ENCODE data around the gene SPEN.

The SPEN gene

DNA sequence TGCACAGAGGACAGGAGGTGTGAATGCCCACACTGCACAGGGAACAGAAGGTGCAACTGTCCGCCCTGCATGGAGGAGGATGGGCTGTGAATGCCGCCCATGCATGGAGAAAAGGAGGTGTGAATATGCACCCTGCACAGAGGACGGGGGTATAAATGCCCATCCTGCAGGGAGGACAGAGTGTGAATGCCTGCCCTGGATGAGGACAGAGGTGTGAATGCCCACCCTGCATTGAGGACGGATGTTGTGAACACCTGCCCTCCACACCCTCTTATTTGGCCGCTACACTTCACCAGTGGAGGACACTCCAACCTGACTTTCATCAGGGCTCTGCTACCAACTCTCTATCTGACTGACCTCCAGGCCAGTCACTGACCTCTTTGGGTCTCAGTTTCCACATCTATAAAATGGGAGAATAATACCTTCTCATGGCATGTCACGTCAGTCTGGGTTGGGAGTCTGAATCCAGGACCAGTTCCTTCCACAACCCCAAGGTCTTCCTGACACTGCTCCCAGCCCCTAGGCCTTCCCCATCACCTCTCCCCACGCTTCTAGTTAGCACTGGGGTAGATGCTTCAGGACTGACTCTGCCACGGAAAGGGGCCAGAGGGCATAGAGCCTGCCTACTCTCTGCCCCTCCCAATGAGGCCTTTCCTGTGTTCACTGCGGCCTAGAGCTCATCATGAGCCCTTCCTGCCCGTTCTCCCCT is 100.0 kb downstream of the SPEN start:
- H4K8ac ChIP-seq (ENCODE audit: low read depth, low read length) = no peak overlapping the region

DNA sequence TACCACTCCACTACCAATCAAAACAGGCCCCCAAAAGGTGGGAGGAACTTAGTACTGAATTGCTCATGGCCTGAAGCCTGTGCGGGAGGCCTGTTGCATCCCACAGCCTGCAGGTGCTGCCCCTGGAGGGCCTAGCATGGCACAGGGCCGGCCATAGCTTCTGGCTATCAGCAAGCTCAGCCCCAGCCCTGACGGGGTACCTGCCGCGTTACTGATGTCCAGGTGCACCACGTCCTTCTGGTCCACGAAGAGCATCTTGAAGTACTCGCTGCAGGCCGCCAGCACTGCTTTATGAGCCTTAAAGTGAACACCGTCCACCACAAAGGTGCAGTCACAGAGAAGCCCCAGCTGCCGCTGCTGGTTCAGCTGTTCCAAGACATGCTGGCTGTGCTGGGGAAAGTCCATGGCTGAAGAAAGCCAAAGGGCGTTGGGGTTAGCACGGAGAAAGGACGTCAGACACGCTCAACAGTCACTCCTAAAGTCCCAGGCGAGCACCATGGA is 100.6 kb downstream of the SPEN start:
- Histone ChIP-seq H2BK5ac (ENCODE audit: low read length) (no peak overlapping the region), H3K14ac (ENCODE audit: low read length) (peak overlapping the region; percentile 79), H2BK12ac (ENCODE audit: low read length) (no peak overlapping the region), H4K8ac (ENCODE audit: low read depth, low read length) (no peak overlapping the region), H3K36me3 (replicated peaks in 1 of 2; ENCODE audit: control insufficient read depth in 2 of 2, insufficient read depth in 2 of 2, low read length in 2 of 2) (peaks cover 30 to 78% of the 10 kb centered on the region in 2 donors), H3K9ac (ENCODE audit: low read depth, low read length, poor library complexity) (no peak overlapping the region), H2BK120ac (ENCODE audit: low read depth, low read length) (no peak overlapping the region), H3K4ac (ENCODE audit: low read length) (no peak overlapping the region), H2AFZ (ENCODE audit: low read length) (no peak overlapping the region), H3K4me2 (ENCODE audit: insufficient read depth, low read length, poor library complexity, severe bottlenecking) (no peak overlapping the region), H3K27ac (replicated peaks; ENCODE audit: low read length) (no peak overlapping the region), H3K9me3 (replicated peaks in 1 of 2; ENCODE audit: control insufficient read depth in 2 of 2, insufficient read depth in 1 of 2, low read depth in 1 of 2, low read length in 2 of 2) (no peaks in the 10 kb centered on the region), H3K79me1 (ENCODE audit: low read depth, low read length) (peaks cover 10% of the 10 kb centered on the region), H3K18ac (ENCODE audit: low read length) (no peak overlapping the region), H3K27me3 (ENCODE audit: control insufficient read depth in 3 of 3, insufficient read depth in 3 of 3, low read depth in 1 of 3, low read length in 3 of 3) (no peaks in the 10 kb centered on the region), H2BK15ac (ENCODE audit: low read length) (no peak overlapping the region), H3K4me3 (ENCODE audit: low read length in 2 of 2) (no peak overlapping the region), H3K4me1 (ENCODE audit: control insufficient read depth in 2 of 2, insufficient read depth in 1 of 2, low read depth in 1 of 2, low read length in 2 of 2) (peaks cover 2 to 24% of the 10 kb centered on the region in 2 donors), H3K23ac (ENCODE audit: low read depth, low read length, poor library complexity) (peak overlapping the region; percentile 25), H4K91ac (ENCODE audit: low read depth, low read length, poor library complexity) (no peak overlapping the region), H2AK5ac (ENCODE audit: low read depth, low read length) (no peak overlapping the region)
- no CpG with 5 or more reads among the region's 16 CpGs for WGBS, 2 donors (ENCODE audit: extremely low coverage in 2 of 2, insufficient read length in 2 of 2, insufficient replicate concordance in 1 of 2)
- DNase-seq (ENCODE audit: low spot score) = no peak

More for the DNA sequence above, 100.0 kb downstream of the SPEN start:
- Histone ChIP-seq H3K23ac (ENCODE audit: low read depth, low read length, poor library complexity) (peak overlapping the region; percentile 25), H2BK15ac (ENCODE audit: low read length) (no peak overlapping the region), H3K14ac (ENCODE audit: low read length) (no peak overlapping the region), H3K4ac (ENCODE audit: low read length) (no peak overlapping the region), H3K4me2 (ENCODE audit: insufficient read depth, low read length, poor library complexity, severe bottlenecking) (no peak overlapping the region), H3K4me1 (ENCODE audit: control insufficient read depth in 2 of 2, insufficient read depth in 1 of 2, low read depth in 1 of 2, low read length in 2 of 2) (peaks cover 2 to 24% of the 10 kb centered on the region in 2 donors), H3K9me3 (replicated peaks in 1 of 2; ENCODE audit: control insufficient read depth in 2 of 2, insufficient read depth in 1 of 2, low read depth in 1 of 2, low read length in 2 of 2) (no peaks in the 10 kb centered on the region), H3K27me3 (ENCODE audit: control insufficient read depth in 3 of 3, insufficient read depth in 3 of 3, low read depth in 1 of 3, low read length in 3 of 3) (no peaks in the 10 kb centered on the region), H3K4me3 (ENCODE audit: low read length in 2 of 2) (no peak overlapping the region), H3K27ac (replicated peaks; ENCODE audit: low read length) (no peak overlapping the region), H2BK5ac (ENCODE audit: low read length) (no peak overlapping the region), H3K18ac (ENCODE audit: low read length) (peak overlapping the region; percentile 48), H2AK5ac (ENCODE audit: low read depth, low read length) (no peak overlapping the region), H2AFZ (ENCODE audit: low read length) (no peak overlapping the region), H3K36me3 (replicated peaks in 1 of 2; ENCODE audit: control insufficient read depth in 2 of 2, insufficient read depth in 2 of 2, low read length in 2 of 2) (peaks cover 33 to 80% of the 10 kb centered on the region in 2 donors), H2BK12ac (ENCODE audit: low read length) (no peak overlapping the region), H3K79me1 (ENCODE audit: low read depth, low read length) (peaks cover 10% of the 10 kb centered on the region), H2BK120ac (ENCODE audit: low read depth, low read length) (no peak overlapping the region), H3K9ac (ENCODE audit: low read depth, low read length, poor library complexity) (peak overlapping the region; percentile 78), H4K91ac (ENCODE audit: low read depth, low read length, poor library complexity) (peak overlapping the region; percentile 32)
- DNase-seq (ENCODE audit: low spot score) = no peak
- WGBS, 2 donors (ENCODE audit: extremely low coverage in 2 of 2, insufficient read length in 2 of 2, insufficient replicate concordance in 1 of 2) = no CpG with 5 or more reads among the region's 10 CpGs

DNA sequence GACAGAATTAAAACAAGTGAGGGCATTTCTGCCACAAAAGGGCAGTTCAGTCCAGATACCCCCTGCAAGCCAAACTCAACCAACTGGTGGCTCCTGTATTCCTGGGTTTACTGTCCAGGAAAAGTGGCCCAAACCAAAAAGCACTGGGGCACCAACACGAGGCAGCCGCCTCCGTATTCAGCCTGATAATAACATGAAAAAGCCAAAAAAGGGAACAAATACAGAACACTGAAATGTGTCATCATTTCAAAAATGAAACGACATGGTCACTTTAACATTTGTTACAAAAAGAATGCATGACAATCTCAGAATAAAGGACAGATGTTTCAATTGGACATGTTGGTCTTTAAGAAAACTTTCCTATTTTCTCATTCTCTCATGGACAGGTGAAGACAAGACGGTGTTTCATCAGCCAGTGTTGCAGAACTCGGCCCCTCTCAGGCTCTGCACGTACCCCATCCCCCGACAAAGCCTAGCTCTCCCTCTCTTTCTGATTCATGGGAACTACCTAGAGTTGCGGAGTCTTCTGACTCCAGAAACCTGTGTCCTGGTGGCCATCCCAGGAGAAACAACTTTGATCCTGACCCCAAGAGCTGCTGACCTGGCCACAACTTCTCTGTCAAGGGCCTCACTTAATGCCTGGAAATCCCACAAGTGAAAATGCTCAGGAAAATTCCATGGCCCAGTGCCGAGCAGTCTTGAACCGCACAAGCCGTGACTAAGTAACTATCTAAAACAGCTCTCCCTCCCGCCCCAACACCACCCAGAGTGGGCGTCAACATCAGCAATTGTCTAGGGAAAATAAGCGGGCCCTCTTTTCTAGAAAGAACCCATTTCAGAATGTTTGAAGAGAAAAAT is 101.3 kb downstream of the SPEN start:
- H2BK5ac ChIP-seq (ENCODE audit: low read length) = no peak overlapping the region
- peaks cover 24 to 74% of the 10 kb centered on the region in 2 donors for H3K36me3 ChIP-seq (replicated peaks in 1 of 2; ENCODE audit: control insufficient read depth in 2 of 2, insufficient read depth in 2 of 2, low read length in 2 of 2)
- no peak overlapping the region for H2BK12ac ChIP-seq (ENCODE audit: low read length)
- H3K4ac ChIP-seq (ENCODE audit: low read length) = no peak overlapping the region
- H3K9ac ChIP-seq (ENCODE audit: low read depth, low read length, poor library complexity) = no peak overlapping the region
- H3K27ac ChIP-seq (replicated peaks; ENCODE audit: low read length) = no peak overlapping the region
- no peak overlapping the region for H3K18ac ChIP-seq (ENCODE audit: low read length)
- no peak overlapping the region for H3K23ac ChIP-seq (ENCODE audit: low read depth, low read length, poor library complexity)
- H3K9me3 ChIP-seq (replicated peaks in 1 of 2; ENCODE audit: control insufficient read depth in 2 of 2, insufficient read depth in 1 of 2, low read depth in 1 of 2, low read length in 2 of 2) = no peaks in the 10 kb centered on the region
- H4K91ac ChIP-seq (ENCODE audit: low read depth, low read length, poor library complexity) = no peak overlapping the region
- H2BK120ac ChIP-seq (ENCODE audit: low read depth, low read length) = no peak overlapping the region
- no peak overlapping the region for H4K8ac ChIP-seq (ENCODE audit: low read depth, low read length)
- no peak overlapping the region for H3K4me3 ChIP-seq (ENCODE audit: low read length in 2 of 2)
- WGBS, 2 donors (ENCODE audit: extremely low coverage in 2 of 2, insufficient read length in 2 of 2, insufficient replicate concordance in 1 of 2) = no CpG with 5 or more reads among the region's 15 CpGs
- H3K14ac ChIP-seq (ENCODE audit: low read length) = peak overlapping the region; percentile 79
- H3K4me1 ChIP-seq (ENCODE audit: control insufficient read depth in 2 of 2, insufficient read depth in 1 of 2, low read depth in 1 of 2, low read length in 2 of 2) = peaks cover 4 to 29% of the 10 kb centered on the region in 2 donors
- peaks cover 10% of the 10 kb centered on the region for H3K79me1 ChIP-seq (ENCODE audit: low read depth, low read length)
- no peak overlapping the region for H2BK15ac ChIP-seq (ENCODE audit: low read length)
- DNase-seq (ENCODE audit: low spot score) = no peak
- no peak overlapping the region for H2AK5ac ChIP-seq (ENCODE audit: low read depth, low read length)
- H2AFZ ChIP-seq (ENCODE audit: low read length) = no peak overlapping the region
- H3K4me2 ChIP-seq (ENCODE audit: insufficient read depth, low read length, poor library complexity, severe bottlenecking) = no peak overlapping the region
- H3K27me3 ChIP-seq (ENCODE audit: control insufficient read depth in 3 of 3, insufficient read depth in 3 of 3, low read depth in 1 of 3, low read length in 3 of 3) = no peaks in the 10 kb centered on the region
